Measurements from ENCODE around the gene MACROD2.

MACROD2 gene

DNA sequence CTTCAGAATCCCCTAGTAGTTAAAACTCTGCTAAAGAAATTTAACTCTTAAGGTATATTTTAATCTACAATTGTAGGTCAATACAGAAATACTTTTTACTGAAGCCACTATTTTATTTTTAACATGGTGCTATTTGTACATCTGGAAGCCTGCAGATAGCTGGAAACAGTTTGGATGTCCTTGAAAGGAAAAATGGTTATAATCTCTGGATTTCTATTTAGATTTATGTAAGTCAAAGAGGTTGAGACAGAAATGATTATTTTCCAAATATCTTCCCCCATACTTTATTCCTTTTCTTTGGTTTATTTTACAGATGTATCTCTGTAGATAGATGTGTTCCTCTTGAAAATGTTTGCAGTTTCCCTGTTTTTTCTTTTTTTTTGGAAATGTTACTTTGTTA is 1575.7 kb downstream of the MACROD2 start:
- DNase-seq = no peak

- DNase-seq = no peak
Measured at GRCh38 chr20:15575255-15575654, 1579.9 kb downstream of the MACROD2 start.

GRCh38 chr20:15576411-15576810 is 1581.1 kb downstream of the MACROD2 start:
- no peak for DNase-seq

- no peak for DNase-seq
Measured at GRCh38 chr20:15578113-15578512, 1582.8 kb downstream of the MACROD2 start.

DNA sequence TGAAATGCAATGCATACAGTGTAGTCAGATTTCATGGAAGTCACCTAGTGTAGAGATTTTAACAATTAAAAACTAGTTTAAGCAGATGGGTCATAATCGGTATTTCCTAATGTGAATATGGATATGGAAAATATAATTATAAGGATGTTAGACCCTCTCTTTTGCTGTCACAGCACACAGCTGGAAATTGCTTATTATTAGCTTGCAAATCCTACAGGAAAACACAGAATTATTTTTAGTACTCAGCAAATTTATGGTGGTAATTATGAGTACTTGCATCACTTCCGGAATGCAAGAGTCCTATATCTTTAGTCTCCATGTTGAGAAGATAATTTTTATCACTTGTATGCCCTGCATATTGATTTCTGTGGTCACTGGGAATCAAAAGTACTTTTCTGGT is 1584.4 kb downstream of the MACROD2 start:
- no peak for DNase-seq

GRCh38 chr20:15582146-15582760 is 1586.9 kb downstream of the MACROD2 start:
- DNase-seq = no peak

DNA sequence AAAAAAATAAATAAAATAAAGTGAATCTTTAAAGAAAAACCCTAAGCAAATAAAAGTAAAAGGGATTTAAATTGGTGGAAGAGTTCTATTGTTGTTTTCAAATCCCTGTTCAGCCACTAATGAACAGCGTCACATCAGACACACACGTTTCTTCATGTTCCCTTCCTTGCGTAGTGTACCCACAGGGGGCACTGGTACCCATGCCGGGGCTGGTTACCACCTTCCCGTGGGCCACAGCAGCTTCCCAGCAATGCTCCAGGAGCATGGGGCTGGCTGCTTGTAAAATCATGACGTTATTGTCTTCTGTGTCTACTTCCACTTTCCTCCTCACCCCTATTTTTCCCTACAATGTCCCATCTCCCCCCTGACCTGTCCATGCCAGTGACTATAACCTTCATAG is 1589.2 kb downstream of the MACROD2 start:
- no peak for DNase-seq

GRCh38 chr20:15593081-15593480 is 1597.8 kb downstream of the MACROD2 start:
- no peak for DNase-seq

DNA sequence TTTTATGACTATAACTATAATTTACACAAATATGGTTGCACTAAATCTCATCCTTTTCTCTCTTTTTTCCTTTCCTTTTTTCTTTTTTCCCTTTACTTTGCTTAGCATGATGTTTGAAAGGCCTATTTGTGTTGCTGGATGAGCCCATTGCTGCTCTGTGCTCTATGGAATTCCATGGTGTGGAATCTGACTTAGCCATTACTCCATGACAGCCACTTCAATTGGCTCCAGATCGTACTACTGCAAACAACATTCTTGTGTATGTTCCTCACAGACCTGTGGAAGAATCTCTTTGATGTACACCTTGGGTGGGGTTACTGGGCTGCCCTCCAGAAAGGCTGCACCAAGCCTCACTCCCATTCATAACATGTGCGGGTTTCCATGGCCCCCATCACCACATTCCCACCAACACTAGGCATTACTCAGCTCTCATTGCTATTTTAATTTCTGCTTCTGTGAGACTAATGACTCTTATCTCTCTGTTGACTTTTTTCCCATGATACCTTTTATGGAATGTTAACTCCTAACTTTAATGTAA is 1598.9 kb downstream of the MACROD2 start:
- DNase-seq = no peak

DNA sequence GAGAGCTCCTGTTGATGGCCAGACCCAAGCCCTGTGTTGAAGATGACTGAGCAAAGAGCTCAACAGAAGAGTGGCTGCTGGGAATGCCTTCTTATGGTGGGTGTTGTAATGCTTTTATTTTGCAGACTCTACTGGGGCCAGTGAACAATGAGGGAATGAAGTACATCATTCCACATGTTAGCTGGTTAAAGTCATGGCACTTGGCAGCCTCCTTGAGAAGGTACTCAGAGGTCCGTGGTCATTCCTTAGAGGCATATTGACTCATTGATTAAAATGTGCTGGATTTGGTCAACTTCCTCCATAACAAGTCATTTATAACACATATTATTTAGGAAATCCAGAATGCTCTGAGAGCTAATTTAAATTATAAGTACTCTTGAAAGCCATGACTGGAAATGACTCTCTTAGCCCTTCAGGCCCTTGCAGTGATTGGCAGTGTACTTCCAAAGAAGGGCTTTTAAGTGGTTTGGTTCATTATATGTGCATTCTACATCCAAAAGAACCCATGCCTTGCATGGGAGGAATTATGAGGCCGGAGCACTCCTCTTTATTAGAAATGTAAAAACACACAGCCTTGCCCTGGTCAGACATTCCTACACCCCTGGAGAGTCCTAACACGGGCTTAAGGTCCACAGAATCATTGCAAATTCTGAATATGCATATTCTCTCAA is 1601.0 kb downstream of the MACROD2 start:
- DNase-seq = no peak

DNA sequence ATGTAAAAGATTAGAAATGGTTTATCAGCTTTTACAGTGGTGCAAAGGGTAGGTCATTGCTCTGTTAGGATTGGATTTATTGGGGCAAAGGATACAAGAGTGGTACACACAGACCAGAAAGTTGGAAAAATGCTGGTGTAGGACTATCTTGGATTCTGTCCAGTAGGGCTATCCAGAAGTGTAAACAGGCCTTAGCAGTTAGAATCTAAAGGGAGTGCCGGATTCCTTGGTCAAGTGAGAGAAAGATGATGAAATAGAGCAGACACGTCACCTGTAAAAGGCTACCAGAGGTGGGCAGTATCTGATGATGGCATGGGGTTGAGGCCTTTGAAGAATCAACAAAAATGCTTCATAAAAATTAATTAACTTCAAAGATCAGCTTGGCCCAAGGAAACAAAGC is 1602.0 kb downstream of the MACROD2 start:
- DNase-seq = no peak

DNA sequence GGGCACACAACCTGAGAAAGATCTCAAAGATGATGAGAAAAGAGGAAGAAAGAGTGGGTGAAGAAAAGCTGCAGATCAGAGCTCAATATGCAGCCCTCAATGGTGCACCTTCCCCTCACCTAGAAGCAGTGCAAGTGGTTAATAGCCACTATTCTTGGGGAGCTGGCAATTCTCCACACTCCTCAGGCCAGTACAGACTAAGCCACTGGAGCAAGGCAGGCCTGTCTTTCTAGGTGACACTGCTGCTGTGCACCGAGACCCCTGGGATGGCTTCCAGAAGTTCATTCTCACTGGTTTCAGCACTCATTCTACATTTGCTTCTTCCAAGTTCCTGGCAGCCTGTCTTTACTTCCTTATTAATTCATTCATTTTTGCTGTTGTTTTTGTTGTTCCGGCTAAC is 1604.6 kb downstream of the MACROD2 start:
- DNase-seq = no peak

- no peak for DNase-seq
Measured at GRCh38 chr20:15600565-15600964, 1605.2 kb downstream of the MACROD2 start.

- no peak for DNase-seq
Measured at GRCh38 chr20:15603506-15603905, 1608.2 kb downstream of the MACROD2 start.

DNA sequence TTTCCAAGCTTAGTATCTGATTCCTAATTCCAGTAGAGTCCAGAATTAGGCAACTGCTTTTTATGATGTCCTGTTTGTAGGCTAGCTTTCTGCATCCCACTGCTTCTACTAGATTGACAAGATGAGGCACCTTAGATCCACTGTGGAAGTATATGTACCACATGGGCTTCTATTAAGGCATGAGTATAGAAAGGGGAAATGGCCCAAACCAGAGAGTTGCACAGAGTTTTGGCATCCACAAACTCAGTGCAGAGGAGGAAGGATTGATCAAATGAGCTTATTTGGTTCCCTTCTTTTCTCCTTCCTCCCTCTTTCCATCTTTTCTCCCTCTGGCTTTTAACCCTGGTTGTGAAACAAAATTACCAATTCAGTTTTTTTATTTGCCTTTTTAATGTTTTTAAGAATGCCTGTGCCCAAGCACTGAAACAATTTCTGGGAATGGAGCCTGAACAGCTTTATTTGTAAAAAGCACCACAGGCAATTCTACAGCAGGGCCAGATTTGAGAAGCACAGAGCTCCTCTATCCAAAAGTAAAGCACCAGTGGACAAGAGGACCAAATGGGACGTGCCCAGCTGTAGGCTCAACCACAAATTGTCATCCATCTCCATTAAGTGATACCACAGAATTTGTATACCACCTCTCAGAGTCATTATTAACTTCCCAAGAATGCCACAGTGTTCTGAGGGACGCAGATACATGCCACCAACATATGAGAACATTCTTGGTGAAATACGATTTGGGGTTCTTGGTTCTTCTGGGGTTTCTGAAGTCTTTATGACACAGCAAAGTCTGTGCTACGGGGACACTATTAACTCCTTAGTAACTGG is 1608.9 kb downstream of the MACROD2 start:
- DNase-seq = no peak

GRCh38 chr20:15609921-15610320 is 1614.6 kb downstream of the MACROD2 start:
- DNase-seq = no peak

DNA sequence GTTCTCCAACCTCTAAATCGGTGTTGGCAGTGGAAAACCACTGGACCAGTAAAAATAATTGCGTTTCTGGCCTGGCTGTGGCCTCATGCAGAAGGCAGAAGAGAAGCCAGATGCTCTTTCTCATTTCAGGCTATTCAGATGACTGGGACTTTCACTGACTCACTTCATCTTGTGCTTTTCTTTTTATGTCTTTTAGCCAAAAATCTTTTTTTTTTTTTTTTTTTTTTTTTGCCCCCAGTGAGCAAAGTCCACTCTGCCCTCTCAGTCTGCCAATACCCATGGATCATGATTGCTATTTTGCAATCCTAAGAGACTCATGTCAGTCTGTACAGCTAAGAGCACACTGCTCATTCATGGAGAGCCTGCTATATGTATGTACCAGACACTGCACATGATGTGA is 1615.5 kb downstream of the MACROD2 start:
- no peak for DNase-seq

DNA sequence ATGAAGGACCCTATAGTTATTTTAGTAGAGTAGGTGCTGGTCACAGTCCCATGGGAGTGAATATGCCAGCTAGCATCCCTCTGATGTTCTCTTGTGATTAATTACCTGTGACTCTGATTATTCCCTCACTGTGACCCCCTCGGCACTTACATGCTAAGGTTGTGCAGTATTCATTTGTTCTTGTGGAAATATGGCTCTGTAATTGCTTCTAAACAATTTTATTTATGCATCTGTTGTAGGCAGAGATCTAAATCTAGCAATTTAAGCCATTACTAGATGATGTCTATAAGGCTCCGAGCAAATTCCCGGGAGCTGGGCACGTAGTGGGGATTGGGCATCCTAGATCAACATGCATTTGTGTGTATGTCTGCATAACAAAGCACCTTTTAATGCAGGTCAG is 1616.2 kb downstream of the MACROD2 start:
- no peak for DNase-seq

- no peak for DNase-seq
Measured at GRCh38 chr20:15612198-15612597, 1616.9 kb downstream of the MACROD2 start.

GRCh38 chr20:15612769-15613168 is 1617.5 kb downstream of the MACROD2 start:
- no peak for DNase-seq

GRCh38 chr20:15613530-15613929 is 1618.2 kb downstream of the MACROD2 start:
- no peak for DNase-seq

GRCh38 chr20:15616626-15617025 is 1621.3 kb downstream of the MACROD2 start:
- DNase-seq = no peak

DNA sequence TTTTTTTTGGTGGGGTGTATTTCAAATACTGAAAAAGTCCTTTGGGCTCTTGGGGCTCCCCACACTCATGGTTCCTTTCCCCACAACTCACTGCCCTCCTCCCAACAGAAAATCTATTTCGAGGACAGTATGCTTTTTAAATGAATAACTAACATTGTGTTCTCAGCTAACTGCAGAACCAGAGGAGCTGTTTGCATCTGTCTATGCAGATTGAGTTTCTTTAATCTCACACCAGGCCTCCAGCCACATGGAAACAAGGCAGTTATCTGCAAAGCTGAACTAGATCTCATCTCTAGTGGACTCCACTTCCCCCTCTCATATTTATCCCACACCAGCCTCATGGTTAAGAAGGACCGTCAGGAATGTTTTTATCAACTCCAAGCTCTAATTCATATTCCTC is 1622.8 kb downstream of the MACROD2 start:
- no peak for DNase-seq

- DNase-seq = no peak
Measured at GRCh38 chr20:15618912-15619311, 1623.6 kb downstream of the MACROD2 start.

Measured in T-helper 1 cell (primary cell).